IMR-90 (cell line): Measurements from ENCODE around the gene MTA2. TPM values are rescaled to one million over a fixed set of nuclear protein-coding genes. Genes with fewer than 3 reads are reported as not detected.
A peak's percentile ranks its signal among the peaks of the same experiment; 100 is the strongest.

Experiments used
- ATAC-seq: fragments of 200-7000 bp; cut with Tn5 transposase; 2 replicates; pipeline ENCODE4 v1.9.1; 2020; ENCODE audit warnings: low read depth, mild to moderate bottlenecking, moderate library complexity
- BruUV-seq: library from RNA; stranded (reverse); fragments of 400-500 nt; replicated peaks from 2 replicates; lab custom pipeline; 2021; lab: Mats Ljungman, UMichigan
- CTCF ChIA-PET: fragments of 300-600 bp; formaldehyde crosslinking; extraction: SDS; loops from one replicate; lab custom pipeline; 2021; ENCODE audit warnings: antibody characterized with exemption; lab: Yijun Ruan, JAX
- POLR2A ChIA-PET: fragments of 300-600 bp; sonication (Branson Sonifier 250); formaldehyde crosslinking; loops from one replicate; lab custom pipeline; 2022; ENCODE audit warnings: antibody characterized with exemption; ENCODE audit not compliant: unreplicated experiment; lab: Charles Lee
- DNase-seq: peaks from one replicate; pipeline ENCODE4 v3.0.0; 2013
- H2AFZ ChIP-seq: replicated peaks from 2 replicates; pipeline ENCODE3; 2013; ENCODE audit warnings: low read length, mild to moderate bottlenecking; ENCODE audit not compliant: poor library complexity
- H2AK5ac ChIP-seq: 2 replicates; pipeline ENCODE4 v1.6.1; 2013; ENCODE audit warnings: low read depth, low read length, inconsistent platforms
- H2AK9ac ChIP-seq: replicated peaks from 2 replicates; pipeline ENCODE3; 2013; ENCODE audit warnings: mild to moderate bottlenecking, low read depth, low read length, moderate library complexity; ENCODE audit not compliant: poor library complexity
- H2BK120ac ChIP-seq: 2 replicates; pipeline ENCODE4 v1.6.1; 2013; ENCODE audit warnings: low read depth, low read length, inconsistent platforms
- H2BK15ac ChIP-seq: 3 replicates; pipeline ENCODE4 v1.6.1; 2013; ENCODE audit warnings: low read depth, low read length, inconsistent platforms
- H2BK20ac ChIP-seq: 2 replicates; pipeline ENCODE4 v1.6.1; 2013; ENCODE audit warnings: low read depth, mild to moderate bottlenecking, inconsistent platforms, low read length, moderate library complexity
- H2BK5ac ChIP-seq: 2 replicates; pipeline ENCODE4 v1.6.1; 2013; ENCODE audit warnings: mild to moderate bottlenecking, low read depth, low read length, inconsistent platforms; ENCODE audit not compliant: poor library complexity, severe bottlenecking
- H3K14ac ChIP-seq: replicated peaks from 2 replicates; pipeline ENCODE4 v1.6.1; 2013; ENCODE audit warnings: low read depth, low read length, inconsistent platforms
- H3K18ac ChIP-seq: 2 replicates; pipeline ENCODE4 v1.6.1; 2013; ENCODE audit warnings: low read depth, low read length, control low read depth
- H3K23ac ChIP-seq: 2 replicates; pipeline ENCODE4 v1.6.1; 2013; ENCODE audit warnings: low read depth, low read length, inconsistent platforms
- H3K27ac ChIP-seq: 2 replicates; pipeline ENCODE4 v1.5.1; 2013; ENCODE audit warnings: mild to moderate bottlenecking, control low read depth, low read length; ENCODE audit not compliant: insufficient read depth
- H3K27me3 ChIP-seq: 2 replicates; pipeline ENCODE4 v1.6.1; 2013; ENCODE audit warnings: low read length; ENCODE audit not compliant: control insufficient read depth, insufficient read depth
- H3K36me3 ChIP-seq: 2 replicates; pipeline ENCODE4 v1.6.1; 2013; ENCODE audit warnings: low read length, mixed read lengths; ENCODE audit not compliant: control insufficient read depth, insufficient read depth
- H3K4ac ChIP-seq: 2 replicates; pipeline ENCODE4 v1.6.1; 2013; ENCODE audit warnings: low read depth, low read length, inconsistent platforms
- H3K4me1 ChIP-seq: 2 replicates; pipeline ENCODE4 v1.6.1; 2013; ENCODE audit warnings: low read length, mixed read lengths; ENCODE audit not compliant: control insufficient read depth, insufficient read depth
- H3K4me2 ChIP-seq: 2 replicates; pipeline ENCODE4 v1.6.1; 2013; ENCODE audit warnings: low read depth, mild to moderate bottlenecking, control low read depth, low read length, moderate library complexity
- H3K4me3 ChIP-seq: 2 replicates; pipeline ENCODE4 v1.5.1; 2013; ENCODE audit warnings: low read depth, mild to moderate bottlenecking, control low read depth, low read length, moderate library complexity; ENCODE audit not compliant: insufficient read depth
- H3K56ac ChIP-seq: 2 replicates; pipeline ENCODE4 v1.6.1; 2013; ENCODE audit warnings: low read length, inconsistent platforms; ENCODE audit not compliant: insufficient read depth; ENCODE audit errors: extremely low read depth
- H3K79me1 ChIP-seq, 2 experiments: 2 replicates each; pipeline ENCODE4 v1.6.1; 2013; ENCODE audit warnings: low read length in 2 of 2, inconsistent platforms in 1 of 2, low read depth in 1 of 2
- H3K9ac ChIP-seq: 2 replicates; pipeline ENCODE4 v1.6.1; 2013; ENCODE audit warnings: low read depth, low read length, control low read depth
- H3K9me1 ChIP-seq: 2 replicates; pipeline ENCODE4 v1.6.1; 2013; ENCODE audit warnings: low read length, inconsistent platforms; ENCODE audit not compliant: insufficient read depth
- H3K9me3 ChIP-seq: 2 replicates; pipeline ENCODE4 v1.6.1; 2013; ENCODE audit warnings: low read length; ENCODE audit not compliant: control insufficient read depth, insufficient read depth
- H4K20me1 ChIP-seq: 2 replicates; pipeline ENCODE4 v1.6.1; 2013; ENCODE audit warnings: low read length, inconsistent platforms; ENCODE audit not compliant: insufficient read depth
- H4K5ac ChIP-seq: 2 replicates; pipeline ENCODE4 v1.6.1; 2013; ENCODE audit warnings: mild to moderate bottlenecking, low read depth, low read length, control low read depth
- H4K8ac ChIP-seq, 2 experiments: 2 replicates each; pipeline ENCODE4 v1.6.1; 2013; ENCODE audit warnings: low read depth in 2 of 2, low read length in 2 of 2, control low read depth in 1 of 2, inconsistent platforms in 1 of 2
- H4K91ac ChIP-seq: 2 replicates; pipeline ENCODE4 v1.6.1; 2013; ENCODE audit warnings: low read depth, low read length, inconsistent platforms; ENCODE audit not compliant: insufficient read depth
- BHLHE40 ChIP-seq: fragments of 150-350 bp; IDR thresholded peaks from 2 replicates; pipeline ENCODE4 v1.6.1; 2016; ENCODE audit warnings: mild to moderate bottlenecking, low read depth, low read length
- CEBPB ChIP-seq: IDR thresholded peaks from 2 replicates; pipeline ENCODE4 v1.6.1; 2012; ENCODE audit warnings: low read depth, low read length, improper control_type of control experiment
- CHD1 ChIP-seq: IDR thresholded peaks from 2 replicates; pipeline ENCODE4 v1.6.1; 2012; ENCODE audit warnings: low read depth, low read length, improper control_type of control experiment
- FOS ChIP-seq: fragments of 150-350 bp; IDR thresholded peaks from 2 replicates; pipeline ENCODE4 v1.6.1; 2016; ENCODE audit warnings: low read depth, low read length
- MAFK ChIP-seq: IDR thresholded peaks from 2 replicates; pipeline ENCODE4 v1.6.1; 2012; ENCODE audit warnings: low read depth, low read length, improper control_type of control experiment
- MXI1 ChIP-seq: IDR thresholded peaks from 2 replicates; pipeline ENCODE4 v1.6.1; 2012; ENCODE audit warnings: low read depth, mild to moderate bottlenecking, low read length, moderate library complexity, borderline replicate concordance
- NFE2L2 ChIP-seq: fragments of 150-350 bp; IDR thresholded peaks from 2 replicates; pipeline ENCODE4 v1.6.1; 2016; ENCODE audit warnings: low read depth, mild to moderate bottlenecking, low read length
- POLR2A ChIP-seq: IDR thresholded peaks from 2 replicates; pipeline ENCODE4 v1.6.1; 2012; ENCODE audit warnings: mild to moderate bottlenecking, low read depth, low read length
- RAD21 ChIP-seq: IDR thresholded peaks from 2 replicates; pipeline ENCODE4 v1.6.1; 2012; ENCODE audit warnings: low read length, improper control_type of control experiment
- RFX5 ChIP-seq: IDR thresholded peaks from 2 replicates; pipeline ENCODE4 v1.8.0; 2012; ENCODE audit warnings: low read depth, mild to moderate bottlenecking, low read length, moderate library complexity
- SMC3 ChIP-seq: fragments of 150-350 bp; IDR thresholded peaks from 2 replicates; pipeline ENCODE4 v1.6.1; 2016; ENCODE audit warnings: low read depth, mild to moderate bottlenecking, antibody characterized with exemption, low read length, moderate library complexity
- WGBS, 2 experiments: methylation state at CpG; one replicate each; pipeline versions ENCODE4 v1.1.5 to v1.1.7; 2013; ENCODE audit warnings: missing lambda C conversion rate in 2 of 2; ENCODE audit not compliant: insufficient read length in 1 of 2; ENCODE audit errors: extremely low coverage in 2 of 2; 5-methylcytosine and 5-hydroxymethylcytosine counted together
- dilution Hi-C: fragments of 300-500 bp; cut with HindIII; formaldehyde crosslinking; loops from one replicate; pipeline ENCODE4 v1.14.3; 2018; ENCODE audit warnings: low sequenced_read_pairs; ENCODE audit not compliant: unreplicated experiment
- in situ Hi-C: fragments of 300-500 bp; cut with MboI; formaldehyde crosslinking; loops from 3 replicates; pipeline ENCODE4 v1.14.3; 2019; ENCODE audit warnings: low sequenced_read_pairs, inconsistent platforms, mixed read lengths
- intact Hi-C: fragments of 100-400 bp; cut with micrococcal nuclease; formaldehyde crosslinking; loops from 2 replicates; pipeline ENCODE4 v1.10.0; 2022
- polyA plus RNA-seq, 3 experiments: library from polyadenylated mRNA; depleted of rRNA; stranded (reverse); fragments of >200 nt; gene quantifications; 2 replicates each; pipeline ENCODE4 v1.2.3, GENCODE V29; 2012; ENCODE audit warnings: low replicate concordance in 1 of 3
- total RNA-seq: library from RNA; depleted of rRNA; stranded (reverse); fragments of >200 nt; gene quantifications from 2 replicates; pipeline ENCODE4 v1.2.3, GENCODE V29; 2012
- TF ChIP-seq, protein P1 (sequence below): fragments of 150-350 bp; IDR thresholded peaks from 2 replicates; pipeline ENCODE4 v1.6.1; 2016; ENCODE audit warnings: low read depth, mild to moderate bottlenecking, low read length, moderate library complexity, borderline replicate concordance
- TF ChIP-seq, protein P2 (sequence below): conservative IDR thresholded peaks from 2 replicates; pipeline ENCODE4 v1.5.1; 2012; ENCODE audit warnings: mild to moderate bottlenecking, low read depth, low read length, improper control_type of control experiment
- TF ChIP-seq, protein P3 (sequence below): fragments of 150-350 bp; IDR thresholded peaks from 2 replicates; pipeline ENCODE4 v1.6.1; 2017; ENCODE audit warnings: mild to moderate bottlenecking, antibody characterized with exemption, low read length, low read depth

The MTA2 gene
- total and polyA plus RNA-seq, 2 of the 4 experiments (the other 2 are of a cell fraction): 34.8 to 136 TPM

DNA sequence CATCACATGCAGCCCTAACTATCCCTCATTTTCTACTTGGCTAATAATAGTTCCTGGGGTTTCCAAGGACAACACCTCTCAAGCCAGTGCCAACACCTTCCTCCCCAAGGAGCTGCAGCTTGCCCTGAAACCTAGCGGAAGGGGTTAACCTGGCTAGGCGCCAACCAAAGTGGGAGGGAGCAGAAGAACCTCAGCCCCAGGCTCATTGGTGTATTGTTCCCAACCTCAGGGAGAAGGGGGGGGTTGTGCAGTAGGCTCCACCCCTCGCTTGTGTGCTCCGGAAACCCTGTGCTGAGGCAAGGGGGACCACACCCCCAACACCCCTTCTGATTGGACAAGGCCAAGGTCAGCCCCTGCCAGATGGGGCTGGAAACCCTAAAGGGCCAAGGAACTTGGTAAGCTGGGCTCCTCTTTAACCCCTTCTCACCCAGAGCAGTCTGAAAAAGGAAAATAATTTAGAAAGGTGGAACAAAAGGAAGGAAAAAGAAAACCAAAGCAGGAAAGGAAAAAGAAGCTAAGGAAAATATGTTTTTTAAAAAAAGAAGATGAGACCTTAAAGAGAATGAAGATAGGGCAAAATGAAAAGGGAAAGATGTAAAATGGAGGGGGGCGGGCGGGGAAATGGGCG is 2.5 kb downstream of the MTA2 start:
- H2BK20ac ChIP-seq: no peak overlapping the region
- peak overlapping the region; percentile 80 for H3K14ac ChIP-seq
- no peak overlapping the region for H3K56ac ChIP-seq
- no peaks in the 10 kb centered on the region for H3K27me3 ChIP-seq
- H3K4ac ChIP-seq: peak overlapping the region; percentile 80
- BruUV-seq: no TSS peak
- peaks cover 15 to 49% of the 10 kb centered on the region in 2 experiments for H3K79me1 ChIP-seq
- intact Hi-C loops: loop anchor here (10.0 kb wide), 1 partner anchor 96 kb away; no protein-coding TSS in a partner anchor
- H2AK9ac ChIP-seq: peak overlapping the region; percentile 91
- ChIA-PET CTCF (interaction anchor here (0.8 to 0.9 kb wide), 2 partner anchors 13 to 282 kb away, joined by 4 read pairs; partner anchors contain the start of genes EML3 and SLC3A2), POLR2A (no interaction called here)
- peak overlapping the region; percentile 40 for H2AFZ ChIP-seq
- H3K4me1 ChIP-seq: peaks cover 7% of the 10 kb centered on the region
- DNase-seq: peak; percentile 99
- H3K18ac ChIP-seq: no peak overlapping the region
- H4K20me1 ChIP-seq: peaks cover 17% of the 10 kb centered on the region; the same call in 1 of the 2 replicates
- H3K27ac ChIP-seq: peak overlapping the region; percentile 76; the same call in 1 of the 2 replicates
- H3K9ac ChIP-seq: peak overlapping the region; percentile 90; the same call in 1 of the 2 replicates
- no peak overlapping the region; the same call in 1 of the 2 replicates for H3K4me3 ChIP-seq
- H2AK5ac ChIP-seq: peak overlapping the region; percentile 54
- no peak overlapping the region for H2BK120ac ChIP-seq
- dilution Hi-C loops: no loop called here
- peak overlapping the region; percentile 91 for H3K23ac ChIP-seq
- peaks cover 5% of the 10 kb centered on the region for H3K9me1 ChIP-seq
- in situ Hi-C loops: no loop called here
- no peaks in the 10 kb centered on the region for H3K9me3 ChIP-seq
- peaks cover 46% of the 10 kb centered on the region for H3K36me3 ChIP-seq
- peak; percentile 73 for ATAC-seq
- peak overlapping the region; percentile 9 to 55; a peak in 3 of 4 replicates for H4K8ac ChIP-seq
- peak overlapping the region; percentile 38 for H4K91ac ChIP-seq
- H2BK5ac ChIP-seq: peak overlapping the region; percentile 78
- H3K4me2 ChIP-seq: peak overlapping the region; percentile 91
- H2BK15ac ChIP-seq: no peak overlapping the region
- WGBS, 2 experiments: 100% methylated on average over 2 of the region's 7 CpGs; no CpG with 5 or more reads in 1 of the 2 experiments
- 0 out of 2 replicates have a peak overlapping the region, but pooled peaks have one; percentile 26 for H4K5ac ChIP-seq
- TF ChIP-seq BHLHE40 (no peak), FOS (no peak), RFX5 (no peak), CHD1 (no peak), RAD21 (no peak), MAFK (no peak; the same call in 1 of the 2 replicates), SMC3 (no peak), CEBPB (peak; percentile 47; the same call in 1 of the 2 replicates), MXI1 (peak; percentile 54; the same call in 1 of the 2 replicates), POLR2A (no peak), NFE2L2 (no peak)
- TF ChIP-seq, protein P1, sequence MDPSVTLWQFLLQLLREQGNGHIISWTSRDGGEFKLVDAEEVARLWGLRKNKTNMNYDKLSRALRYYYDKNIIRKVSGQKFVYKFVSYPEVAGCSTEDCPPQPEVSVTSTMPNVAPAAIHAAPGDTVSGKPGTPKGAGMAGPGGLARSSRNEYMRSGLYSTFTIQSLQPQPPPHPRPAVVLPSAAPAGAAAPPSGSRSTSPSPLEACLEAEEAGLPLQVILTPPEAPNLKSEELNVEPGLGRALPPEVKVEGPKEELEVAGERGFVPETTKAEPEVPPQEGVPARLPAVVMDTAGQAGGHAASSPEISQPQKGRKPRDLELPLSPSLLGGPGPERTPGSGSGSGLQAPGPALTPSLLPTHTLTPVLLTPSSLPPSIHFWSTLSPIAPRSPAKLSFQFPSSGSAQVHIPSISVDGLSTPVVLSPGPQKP: no peak
- TF ChIP-seq, protein P2, sequence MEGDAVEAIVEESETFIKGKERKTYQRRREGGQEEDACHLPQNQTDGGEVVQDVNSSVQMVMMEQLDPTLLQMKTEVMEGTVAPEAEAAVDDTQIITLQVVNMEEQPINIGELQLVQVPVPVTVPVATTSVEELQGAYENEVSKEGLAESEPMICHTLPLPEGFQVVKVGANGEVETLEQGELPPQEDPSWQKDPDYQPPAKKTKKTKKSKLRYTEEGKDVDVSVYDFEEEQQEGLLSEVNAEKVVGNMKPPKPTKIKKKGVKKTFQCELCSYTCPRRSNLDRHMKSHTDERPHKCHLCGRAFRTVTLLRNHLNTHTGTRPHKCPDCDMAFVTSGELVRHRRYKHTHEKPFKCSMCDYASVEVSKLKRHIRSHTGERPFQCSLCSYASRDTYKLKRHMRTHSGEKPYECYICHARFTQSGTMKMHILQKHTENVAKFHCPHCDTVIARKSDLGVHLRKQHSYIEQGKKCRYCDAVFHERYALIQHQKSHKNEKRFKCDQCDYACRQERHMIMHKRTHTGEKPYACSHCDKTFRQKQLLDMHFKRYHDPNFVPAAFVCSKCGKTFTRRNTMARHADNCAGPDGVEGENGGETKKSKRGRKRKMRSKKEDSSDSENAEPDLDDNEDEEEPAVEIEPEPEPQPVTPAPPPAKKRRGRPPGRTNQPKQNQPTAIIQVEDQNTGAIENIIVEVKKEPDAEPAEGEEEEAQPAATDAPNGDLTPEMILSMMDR: no peak
- TF ChIP-seq, protein P3, sequence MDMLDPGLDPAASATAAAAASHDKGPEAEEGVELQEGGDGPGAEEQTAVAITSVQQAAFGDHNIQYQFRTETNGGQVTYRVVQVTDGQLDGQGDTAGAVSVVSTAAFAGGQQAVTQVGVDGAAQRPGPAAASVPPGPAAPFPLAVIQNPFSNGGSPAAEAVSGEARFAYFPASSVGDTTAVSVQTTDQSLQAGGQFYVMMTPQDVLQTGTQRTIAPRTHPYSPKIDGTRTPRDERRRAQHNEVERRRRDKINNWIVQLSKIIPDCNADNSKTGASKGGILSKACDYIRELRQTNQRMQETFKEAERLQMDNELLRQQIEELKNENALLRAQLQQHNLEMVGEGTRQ: peak; percentile 27; the same call in 1 of the 2 replicates
